ENCODE measurements around the gene ATG101.

Gene ATG101

GRCh38 chr12:52026263-52026662, 43.5 kb upstream of the ATG101 start:
- TF ChIP-seq CTCF (conservative IDR thresholded peaks at IDR 0.05; ENCODE audit: low read length): no peak
- DNase-seq (ENCODE audit: low read depth): no peak
- no peak overlapping the region for H3K4me3 ChIP-seq (ENCODE audit: low read length)

DNA sequence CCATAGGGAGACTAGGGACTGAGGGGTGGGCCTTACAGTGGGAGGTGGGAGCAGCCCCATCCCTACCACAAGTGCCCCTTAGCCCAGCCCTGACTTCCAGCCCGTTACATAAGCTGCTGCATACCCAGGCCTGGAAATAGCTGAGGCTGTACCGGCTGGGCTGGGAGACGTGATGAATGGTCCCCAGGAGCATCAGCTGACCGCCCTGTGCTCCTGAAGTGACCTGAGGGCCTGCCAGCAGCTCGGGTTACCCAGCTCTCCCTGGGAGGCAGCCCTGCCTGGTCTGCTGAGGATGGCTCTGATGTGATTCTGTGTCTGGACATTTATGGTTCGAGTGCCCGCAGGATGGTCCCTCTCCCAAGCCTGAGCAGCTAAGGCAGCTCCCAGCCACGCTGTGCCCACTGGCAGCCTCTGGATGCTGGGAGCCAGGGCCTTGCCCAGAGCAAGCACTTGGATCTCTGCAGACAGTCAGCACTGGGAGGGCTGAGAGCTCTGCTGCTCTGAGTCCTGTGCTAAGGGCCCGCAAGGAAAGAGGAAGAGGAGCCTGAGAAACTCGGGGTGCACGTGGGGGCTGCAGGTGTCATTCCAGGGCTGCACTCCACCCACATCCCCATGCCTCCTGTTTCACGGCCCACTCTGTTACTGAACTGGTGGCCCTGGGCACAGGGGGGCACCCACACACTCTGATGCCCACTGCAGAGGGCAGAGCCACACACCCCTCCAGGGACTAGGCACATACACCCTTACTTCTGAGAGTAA, 42.5 kb upstream of the ATG101 start:
- TF ChIP-seq CTCF (conservative IDR thresholded peaks at IDR 0.05; ENCODE audit: low read length): no peak
- no peak overlapping the region for H3K4me3 ChIP-seq (ENCODE audit: low read length)
- no peak for DNase-seq (ENCODE audit: low read depth)

DNA sequence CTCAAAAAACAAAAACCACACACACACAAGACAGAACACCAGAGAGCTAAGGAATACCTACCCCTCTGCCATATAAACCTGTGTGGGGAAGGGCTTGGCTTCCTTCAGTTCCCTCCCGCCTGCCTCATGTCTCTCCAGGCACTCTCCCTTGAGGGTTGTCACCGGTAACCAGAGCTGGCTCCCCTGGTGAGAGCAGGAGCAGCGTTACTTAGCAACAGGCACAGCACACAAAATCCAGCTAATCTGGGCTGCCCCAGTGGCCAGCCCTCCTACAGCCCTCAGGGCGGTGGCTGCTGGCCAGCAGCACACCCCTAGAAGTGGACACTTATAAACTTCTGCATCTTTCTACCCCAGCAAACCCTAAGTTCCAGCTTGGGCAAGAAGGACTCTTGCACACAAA, 40.1 kb upstream of the ATG101 start:
- no peak for TF ChIP-seq CTCF (conservative IDR thresholded peaks at IDR 0.05; ENCODE audit: low read length)
- DNase-seq (ENCODE audit: low read depth): no peak
- no peak overlapping the region for H3K4me3 ChIP-seq (ENCODE audit: low read length)

GRCh38 chr12:52032446-52032803, 37.4 kb upstream of the ATG101 start:
- TF ChIP-seq CTCF (conservative IDR thresholded peaks at IDR 0.05; ENCODE audit: low read length): no peak
- peak; percentile 69 for DNase-seq (ENCODE audit: low read depth)
- peak overlapping the region; percentile 44 for H3K4me3 ChIP-seq (ENCODE audit: low read length)

- peak overlapping the region; percentile 54 for H3K4me3 ChIP-seq (ENCODE audit: low read length)
- no peak for TF ChIP-seq CTCF (conservative IDR thresholded peaks at IDR 0.05; ENCODE audit: low read length)
- DNase-seq (ENCODE audit: low read depth): peak; percentile 96
Observed at GRCh38 chr12:52032804-52033445, 36.9 kb upstream of the ATG101 start.

DNA sequence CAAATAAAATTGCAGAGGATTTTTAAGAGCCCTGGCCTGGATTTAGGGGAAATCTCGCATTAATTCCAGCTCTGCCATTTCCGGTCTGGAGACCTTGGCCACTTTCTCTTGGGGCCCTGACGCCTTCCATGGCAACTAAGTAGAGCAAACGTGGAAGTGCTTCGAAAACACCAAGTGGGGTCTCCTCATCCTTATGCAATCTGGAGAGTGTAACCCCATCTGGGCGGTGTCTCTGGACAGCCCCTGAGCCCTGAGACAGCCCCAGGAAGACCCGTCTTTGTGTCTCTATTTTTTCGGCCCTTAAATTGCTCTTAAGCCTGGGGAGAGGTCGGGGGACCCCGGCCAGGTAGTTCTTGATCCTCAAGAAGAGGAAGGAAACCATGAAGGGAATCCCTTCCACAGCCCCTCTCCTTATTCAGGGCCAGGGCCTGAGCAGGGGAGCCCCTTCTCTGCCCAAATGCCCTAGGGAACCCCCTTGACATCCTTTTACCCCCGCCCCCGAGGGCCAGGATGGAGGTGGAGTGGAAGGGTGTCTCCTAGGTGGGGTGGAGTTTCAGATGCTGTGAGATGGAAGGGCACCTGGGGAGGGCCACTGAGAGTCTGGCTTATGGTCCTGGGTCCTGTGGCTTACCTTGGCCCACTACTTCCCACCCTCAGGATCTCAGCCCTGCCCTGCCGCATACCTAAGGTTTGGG, 36.2 kb upstream of the ATG101 start:
- no peak for DNase-seq (ENCODE audit: low read depth)
- no peak for TF ChIP-seq CTCF (conservative IDR thresholded peaks at IDR 0.05; ENCODE audit: low read length)
- H3K4me3 ChIP-seq (ENCODE audit: low read length): peak overlapping the region; percentile 54
